ENCODE measurements around the gene PEPD.
A peak's percentile ranks its signal among the peaks of the same experiment; 100 is the strongest.
"Not testable (repeated sequence)": the region's sequence is repeated elsewhere in the genome, so short reads cannot be mapped to it uniquely, and the experiment has no call there.

PEPD gene

DNA sequence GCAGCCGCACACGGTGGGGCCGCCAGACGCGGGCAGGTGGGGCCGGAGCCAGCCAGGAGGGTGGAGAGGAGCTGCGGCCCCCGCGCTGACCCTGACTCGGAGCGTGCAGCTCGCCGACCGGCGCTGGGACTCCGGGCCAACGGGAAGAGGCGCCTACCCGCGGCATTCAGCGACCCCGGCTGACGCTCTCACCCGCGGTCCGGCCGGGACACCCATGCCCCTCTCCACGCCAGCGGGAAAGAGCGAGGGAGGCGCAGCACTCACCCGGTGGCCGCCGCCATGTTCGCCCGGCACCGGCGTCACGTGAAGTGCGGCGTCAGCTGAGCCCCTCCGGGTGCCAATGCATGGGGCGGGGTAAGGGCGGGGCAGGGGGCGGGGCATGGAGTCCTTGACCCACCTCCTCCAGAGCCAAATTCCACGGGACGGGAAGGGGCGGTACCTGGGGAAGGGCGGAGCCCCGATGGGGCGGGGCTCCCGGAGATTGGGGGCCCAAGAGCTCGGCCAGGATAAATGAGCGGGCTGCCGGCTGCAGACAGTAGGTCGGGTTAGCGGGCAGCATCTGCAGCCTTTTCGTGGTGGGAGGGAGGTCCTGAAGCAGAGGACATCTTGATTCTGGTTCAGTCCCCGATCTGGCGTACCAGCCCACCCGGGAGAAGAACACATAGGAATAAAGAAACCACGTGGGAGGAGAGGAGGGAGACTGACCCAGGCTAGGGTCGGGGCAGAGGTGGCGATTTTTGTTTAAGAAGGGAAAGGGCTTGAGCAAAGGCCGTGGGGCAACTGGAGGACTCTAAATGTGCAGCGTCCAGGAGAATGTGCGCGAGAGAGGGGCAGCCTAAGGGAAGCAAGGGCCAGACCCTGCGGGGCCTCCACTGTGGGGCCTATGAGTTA lies at the start of gene PEPD:
TSS of gene PEPD (minus strand) at position 312 of the 891 bp plus-strand sequence. CDS start at position 281, 31 bp downstream.
- DNase-seq (ENCODE audit: low read depth in 2 of 2), result peak; percentile 75 to 83

GRCh38 chr19:33569821-33570220 lies 48.2 kb upstream of the PEPD start:
- no peak for DNase-seq (ENCODE audit: low read depth in 2 of 2)

DNA sequence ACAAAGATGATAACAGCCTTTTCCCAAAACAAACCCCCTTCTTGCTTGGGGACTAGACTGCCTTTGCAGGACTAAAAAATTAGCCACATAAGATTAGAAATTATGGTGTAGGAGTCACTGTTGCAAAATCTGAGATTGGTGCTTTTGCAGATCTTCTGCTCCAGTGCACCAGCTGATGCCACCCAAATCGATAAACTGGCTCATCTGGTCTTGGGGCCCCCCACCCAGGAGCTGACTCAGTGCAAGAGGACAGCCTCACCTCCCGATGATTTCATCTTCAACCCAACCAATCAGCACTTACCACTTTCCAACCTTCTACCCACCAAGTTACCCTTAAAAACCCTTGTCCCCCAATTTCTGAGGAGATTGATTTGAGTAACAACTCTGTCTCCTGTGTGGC lies 47.1 kb upstream of the PEPD start:
- no peak for DNase-seq (ENCODE audit: low read depth in 2 of 2)

- no peak for DNase-seq (ENCODE audit: low read depth in 2 of 2)
These were observed 43.3 kb upstream of the PEPD start for GRCh38 chr19:33564836-33565338.

- no peak for DNase-seq (ENCODE audit: low read depth in 2 of 2)
These were observed 41.0 kb upstream of the PEPD start for GRCh38 chr19:33562636-33563035.

GRCh38 chr19:33561666-33562065 lies 40.1 kb upstream of the PEPD start:
- not testable (repeated sequence) for DNase-seq (ENCODE audit: low read depth in 2 of 2)

DNA sequence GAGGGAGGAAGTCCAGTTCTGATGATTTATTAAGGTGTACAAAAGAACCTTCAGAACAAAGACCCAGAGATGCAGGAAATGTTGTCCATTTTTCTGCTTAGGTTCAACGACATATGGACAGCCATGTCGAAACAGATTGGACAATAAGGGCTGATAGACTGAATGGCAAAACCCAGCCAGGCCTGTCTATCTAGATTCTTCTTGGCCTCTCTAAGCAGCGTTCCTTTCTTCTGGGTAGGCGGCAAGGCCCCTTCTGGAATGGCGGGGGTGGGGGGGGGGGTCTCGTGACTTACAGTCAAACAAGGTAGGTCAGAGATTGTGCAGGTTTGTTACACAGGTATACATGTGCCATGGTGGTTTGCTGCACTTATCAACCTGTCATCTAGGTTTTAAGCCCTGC lies 39.7 kb upstream of the PEPD start:
- no peak for DNase-seq (ENCODE audit: low read depth in 2 of 2)

GRCh38 chr19:33559996-33560395 lies 38.4 kb upstream of the PEPD start:
- no peak for DNase-seq (ENCODE audit: low read depth in 2 of 2)

GRCh38 chr19:33558856-33559255 lies 37.3 kb upstream of the PEPD start:
- no peak for DNase-seq (ENCODE audit: low read depth in 2 of 2)

DNA sequence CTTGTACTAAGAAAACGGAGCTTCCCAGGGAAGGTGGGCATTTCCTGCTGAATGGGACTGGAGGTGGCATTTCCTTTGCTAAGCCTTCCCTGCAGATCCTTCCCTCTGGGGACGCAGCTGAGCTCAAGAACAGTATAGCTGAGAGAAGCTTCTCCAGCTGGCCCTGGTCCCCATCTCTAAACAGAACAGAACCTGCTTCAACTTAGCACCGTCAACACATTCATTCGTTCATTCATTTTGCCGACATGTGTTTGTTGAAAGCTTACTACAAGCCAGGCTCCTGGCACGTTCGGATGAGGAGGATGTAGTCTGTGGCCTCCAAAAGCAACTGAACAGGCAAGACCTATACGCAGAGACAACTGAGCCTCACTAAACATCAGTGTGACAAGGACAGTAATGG lies 36.6 kb upstream of the PEPD start:
- DNase-seq (ENCODE audit: low read depth in 2 of 2), result no peak

DNA sequence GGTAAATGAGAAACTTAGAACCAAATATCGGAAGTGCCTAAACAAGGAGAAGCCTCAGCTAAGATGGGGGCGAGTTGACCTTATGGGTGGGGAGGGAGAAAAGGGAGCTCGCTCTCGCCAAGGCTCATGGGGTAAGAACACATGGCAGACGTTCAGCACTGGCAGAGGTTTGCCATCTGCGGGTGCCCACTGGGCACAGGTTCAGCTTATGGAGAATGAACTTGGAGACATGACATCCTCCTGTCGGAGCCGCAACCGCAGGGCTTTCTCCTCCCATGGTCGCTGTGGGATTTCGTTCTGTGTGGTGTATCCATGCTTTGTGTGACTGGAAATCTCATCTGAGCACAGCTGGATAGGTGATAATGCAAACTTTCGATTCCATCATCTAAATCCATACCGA lies 36.1 kb upstream of the PEPD start:
- DNase-seq (ENCODE audit: low read depth in 2 of 2), result no peak

- no peak for DNase-seq (ENCODE audit: low read depth in 2 of 2)
These were observed 35.6 kb upstream of the PEPD start for GRCh38 chr19:33557196-33557595.

DNA sequence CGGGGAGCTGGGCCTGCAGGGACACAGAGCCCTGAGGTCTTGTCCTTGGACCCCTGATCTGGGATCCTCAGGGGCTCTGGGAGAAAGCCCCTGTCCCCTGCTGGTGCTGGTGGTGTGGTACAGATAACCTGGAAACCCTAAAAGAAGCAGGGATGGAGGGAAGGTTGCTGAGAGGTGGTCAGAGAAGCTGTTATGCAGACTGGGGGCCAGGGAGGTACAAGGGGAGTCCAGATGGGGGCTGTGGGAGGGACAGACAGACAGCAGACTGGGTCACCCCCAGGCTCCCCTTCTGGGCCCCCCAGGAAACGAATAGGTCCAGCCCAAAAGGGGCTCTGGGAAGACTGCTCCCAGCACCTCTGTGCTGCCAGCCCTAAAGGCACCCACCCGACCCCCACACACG lies 34.7 kb upstream of the PEPD start:
- no peak for DNase-seq (ENCODE audit: low read depth in 2 of 2)

DNA sequence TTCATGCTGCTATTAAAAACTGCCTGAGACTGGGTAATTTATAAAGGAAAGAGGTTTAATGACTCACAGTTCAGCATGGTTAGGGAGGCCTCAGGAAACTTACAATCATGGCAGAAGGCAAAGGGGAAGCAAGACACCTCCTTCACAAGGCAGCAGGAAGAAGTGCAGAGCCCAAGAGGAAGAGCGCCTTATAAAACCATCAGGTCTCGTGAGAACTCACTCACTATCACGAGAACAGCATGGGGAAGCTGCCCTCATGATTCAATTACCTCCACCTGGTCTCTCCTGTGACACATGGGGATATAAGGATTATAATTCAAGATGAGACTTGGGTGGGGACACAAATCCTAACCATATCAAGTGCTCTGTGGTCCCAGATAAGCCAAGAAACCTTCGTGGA lies 34.1 kb upstream of the PEPD start:
- not testable (repeated sequence) for DNase-seq (ENCODE audit: low read depth in 2 of 2)

DNA sequence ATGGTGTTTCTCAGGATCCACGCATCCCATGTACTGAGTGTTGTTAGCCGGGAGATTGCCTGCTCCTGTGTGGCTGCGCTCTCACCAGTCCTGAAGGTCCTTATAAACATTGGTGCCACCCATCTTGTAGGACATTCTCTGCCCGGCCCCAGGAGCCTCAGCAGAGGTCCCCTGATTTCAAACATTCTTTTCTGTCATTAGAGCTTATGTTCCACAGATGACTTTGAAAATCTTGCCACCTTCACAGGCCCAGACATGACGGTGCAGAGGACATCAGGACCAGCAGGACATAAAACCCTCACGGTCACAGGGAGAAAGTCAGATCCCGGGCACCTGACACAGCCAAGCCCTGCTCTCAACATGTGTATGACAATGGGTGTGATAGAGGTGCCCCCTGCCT lies 33.2 kb upstream of the PEPD start:
- DNase-seq (ENCODE audit: low read depth in 2 of 2), result no peak

DNA sequence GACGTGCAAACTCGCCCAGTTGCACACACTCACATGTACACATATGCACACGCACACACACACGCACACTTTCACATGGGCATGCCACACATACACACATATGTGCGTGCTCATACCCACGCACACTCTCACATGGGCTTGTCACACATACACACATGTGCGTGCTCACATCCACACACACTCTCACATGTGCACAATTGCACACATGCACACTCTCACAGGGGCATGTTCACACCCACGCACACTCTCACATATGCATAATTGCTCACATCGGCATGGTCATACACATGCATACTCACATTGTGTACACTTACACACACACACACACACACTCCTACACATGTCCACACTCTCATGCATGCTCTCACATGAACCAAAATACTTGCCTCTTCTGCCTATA lies 32.8 kb upstream of the PEPD start:
- no peak for DNase-seq (ENCODE audit: low read depth in 2 of 2)

GRCh38 chr19:33553530-33554310 lies 32.1 kb upstream of the PEPD start:
- DNase-seq (ENCODE audit: low read depth in 2 of 2), result no peak

GRCh38 chr19:33552928-33553279 lies 31.3 kb upstream of the PEPD start:
- no peak for DNase-seq (ENCODE audit: low read depth in 2 of 2)

- no peak for DNase-seq (ENCODE audit: low read depth in 2 of 2)
These were observed 30.8 kb upstream of the PEPD start for GRCh38 chr19:33552191-33552927.

- DNase-seq (ENCODE audit: low read depth in 2 of 2), result no peak
These were observed 30.1 kb upstream of the PEPD start for GRCh38 chr19:33551676-33552075.

GRCh38 chr19:33550768-33551167 lies 29.2 kb upstream of the PEPD start:
- DNase-seq (ENCODE audit: low read depth in 2 of 2), result no peak

GRCh38 chr19:33547676-33548075 lies 26.1 kb upstream of the PEPD start:
- DNase-seq (ENCODE audit: low read depth in 2 of 2), result no peak
